GM12892 (cell line): Measurements from ENCODE around the gene KCNK7.

Experiments
- POLR2A ChIP-seq: IDR thresholded peaks from 2 replicates; pipeline ENCODE4 v1.6.1; 2011; ENCODE audit warnings: low read depth, low read length, control low read depth
- POLR2AphosphoS5 ChIP-seq: IDR thresholded peaks from 2 replicates; pipeline ENCODE4 v1.6.1; 2011; ENCODE audit warnings: low read depth, low read length, control low read depth

- TF ChIP-seq POLR2A (no peak), POLR2AphosphoS5 (no peak)
These were observed 19.3 kb downstream of the KCNK7 start for GRCh38 chr11:65576232-65576866.
